HG02623 (cell line): ENCODE data around the gene OR5B17.
"Not testable (repeated sequence)": the region's sequence is repeated elsewhere in the genome, so short reads cannot be mapped to it uniquely, and the experiment has no call there.

Experiments used
- ATAC-seq: cut with Tn5 transposase; IDR thresholded peaks from one replicate; pipeline ENCODE4 v1.9.1; 2021; ENCODE audit warnings: moderate library complexity; ENCODE audit not compliant: unreplicated experiment

OR5B17 gene

DNA sequence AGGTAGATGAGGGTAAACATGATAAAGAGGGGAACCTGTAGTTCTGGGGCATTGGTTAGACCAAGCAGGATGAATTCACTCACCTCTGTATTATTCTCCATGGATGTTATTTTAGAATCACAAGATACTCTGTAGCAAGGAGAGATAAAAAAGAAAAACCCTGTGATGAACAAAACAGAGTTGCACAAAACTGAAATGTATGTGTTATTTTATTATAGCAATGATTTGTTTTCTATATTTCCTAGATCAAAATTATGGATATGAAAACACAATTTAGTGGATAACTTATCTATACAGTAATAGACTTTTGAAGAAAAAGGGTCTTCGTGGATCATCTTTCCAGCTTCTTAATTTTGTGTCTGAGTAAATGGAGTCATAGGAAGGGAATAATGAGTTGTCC lies at the start of gene OR5B17:
OR5B17 (minus strand) TSS at position 101 of the 400 bp plus-strand sequence; CDS start at position 101, 0 bp downstream.
- ATAC-seq, result no peak

GRCh38 chr11:58406774-58407173 lies 47.9 kb upstream of the OR5B17 start, which contains the start of gene OR5B3:
Gene OR5B3, minus strand, starts transcription at chr11:58406874. Its CDS starts 3,465 bp downstream, at chr11:58403409.
- ATAC-seq, result no peak

- not testable (repeated sequence) for ATAC-seq
These were observed 40.8 kb upstream of the OR5B17 start for GRCh38 chr11:58399622-58400021.

GRCh38 chr11:58395581-58395980 lies 36.7 kb upstream of the OR5B17 start:
- no peak for ATAC-seq

GRCh38 chr11:58394195-58394594 lies 35.3 kb upstream of the OR5B17 start:
- ATAC-seq, result no peak

- no peak for ATAC-seq
These were observed 33.9 kb upstream of the OR5B17 start for GRCh38 chr11:58392746-58393145.

- no peak for ATAC-seq
These were observed 33.0 kb upstream of the OR5B17 start for GRCh38 chr11:58391879-58392278.

GRCh38 chr11:58390551-58391063 lies 31.7 kb upstream of the OR5B17 start:
- ATAC-seq, result no peak

GRCh38 chr11:58354727-58355126 lies 4.1 kb downstream of the OR5B17 start:
- no peak for ATAC-seq

DNA sequence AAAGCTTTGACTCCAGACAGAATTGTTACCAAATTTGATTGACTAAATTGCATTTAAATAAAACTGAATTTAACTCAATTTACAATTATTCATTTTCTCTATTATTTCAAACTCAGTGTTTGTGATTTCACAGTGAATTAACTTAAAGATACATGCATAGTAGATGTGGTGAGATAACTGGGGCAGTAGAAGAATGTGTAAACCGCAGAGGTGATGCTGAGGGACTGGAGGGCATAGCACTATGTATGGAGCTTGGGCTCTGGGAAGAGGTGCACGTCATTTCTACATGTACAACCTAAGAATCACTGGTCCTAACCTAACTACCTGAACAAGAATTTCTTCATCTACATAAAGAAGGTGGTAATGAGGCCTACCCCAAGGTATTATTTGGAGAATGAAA lies 13.7 kb downstream of the OR5B17 start:
- no peak for ATAC-seq

DNA sequence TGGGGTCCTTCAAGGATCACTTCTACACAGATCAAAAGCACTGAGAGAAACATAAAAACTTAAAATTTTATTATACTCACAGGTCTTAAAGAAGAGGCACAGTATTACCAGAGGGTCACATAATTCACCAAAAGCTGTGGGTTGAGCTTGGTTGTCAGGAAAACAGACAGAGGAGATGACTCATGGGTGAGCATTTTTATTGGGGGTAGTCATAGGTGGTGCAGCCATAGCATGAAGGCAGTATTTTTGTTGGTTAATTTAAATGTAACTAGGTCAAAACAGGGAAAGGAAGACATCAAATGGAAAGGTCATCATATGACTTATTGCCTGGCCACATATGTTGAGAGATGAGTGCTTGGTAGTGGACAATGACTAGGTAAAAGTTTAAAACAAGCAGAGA lies 24.2 kb downstream of the OR5B17 start:
- ATAC-seq, result no peak

- no peak for ATAC-seq
These were observed 28.0 kb downstream of the OR5B17 start for GRCh38 chr11:58330861-58331260.

DNA sequence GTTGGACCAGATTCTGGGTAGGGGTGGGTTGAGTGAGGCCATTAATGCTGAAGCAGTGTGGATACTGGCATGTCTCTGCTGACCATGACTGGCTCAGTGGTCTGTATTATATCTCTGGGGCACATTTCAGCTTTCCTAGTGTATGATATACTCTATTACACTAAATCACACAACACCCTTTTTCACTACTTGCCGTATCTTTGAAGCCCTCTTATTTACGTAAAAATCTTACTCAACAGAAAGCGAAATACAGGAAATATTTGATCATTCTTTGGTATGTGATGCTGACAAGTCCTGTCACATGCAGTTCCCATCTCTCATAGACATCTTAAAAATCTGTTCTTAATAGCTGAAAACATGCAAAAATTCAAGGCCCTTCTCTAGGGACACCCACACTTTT lies 40.3 kb downstream of the OR5B17 start:
- ATAC-seq, result no peak

DNA sequence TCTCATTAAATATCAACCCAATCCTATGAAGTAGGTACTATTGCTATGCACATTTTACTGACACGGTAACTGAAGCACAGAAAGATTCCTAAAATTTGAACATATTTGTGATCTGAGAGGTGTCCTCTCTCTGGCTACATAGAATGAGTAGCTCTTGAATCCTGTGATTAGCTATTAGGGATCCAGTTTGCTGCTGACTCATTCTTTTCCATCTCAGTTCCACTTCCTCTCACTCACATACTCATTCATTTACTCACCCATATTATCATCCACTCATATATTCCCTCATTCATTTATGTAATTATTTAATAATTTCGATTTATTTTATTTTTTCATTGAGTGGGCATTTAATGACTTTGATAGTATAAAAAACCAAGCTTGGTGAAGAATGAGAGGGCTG lies 42.7 kb downstream of the OR5B17 start:
- no peak for ATAC-seq
